Stomach (tissue), 9 donors: ENCODE measurements around the gene LTO1. TPM values are rescaled to one million over a fixed set of nuclear protein-coding genes. Genes with fewer than 3 reads are reported as not detected.

Experiments used
- DNase-seq, 2 donors: peaks; one replicate each; pipeline versions ENCODE4 v3.0.0 to v3.0.0-alpha.2; 2013 to 2019
- H3K27ac ChIP-seq, 5 donors: fragments of 200-600 bp in 4 of 5; sonication (generic) in 4 of 5; one replicate each; pipeline ENCODE4 v1.5.1; 2013 to 2019; ENCODE audit warnings: mild to moderate bottlenecking in 1 of 5, moderate library complexity in 1 of 5
- H3K27me3 ChIP-seq, 3 donors: fragments of 200-600 bp; sonication (generic); one replicate each; pipeline ENCODE4 v1.5.1; 2017 to 2019; ENCODE audit warnings: mixed run types in 1 of 3
- H3K36me3 ChIP-seq, 4 donors: fragments of 200-600 bp; sonication (generic); 1 replicate in 3 of 4; 2 replicates in 1 of 4; pipeline ENCODE4 v1.5.1; 2016 to 2019
- H3K4me1 ChIP-seq, 4 donors: fragments of 200-600 bp; sonication (generic); one replicate each; pipeline ENCODE4 v1.5.1; 2016 to 2019
- H3K4me3 ChIP-seq, 4 donors: fragments of 200-600 bp; sonication (generic) in 3 of 4; one replicate each; pipeline ENCODE4 v1.5.1; 2016 to 2019; ENCODE audit warnings: mild to moderate bottlenecking in 1 of 4
- H3K9me3 ChIP-seq, 4 donors: fragments of 200-600 bp; sonication (generic); one replicate each; pipeline ENCODE4 v1.5.1; 2016 to 2019
- CTCF ChIP-seq, 7 experiments: fragments of 450-650 bp in 4 of 7; fragments of 200-600 bp in 3 of 7; sonication (generic) in 3 of 7; IDR thresholded peaks; one replicate each; pipeline ENCODE4 v1.5.1; 2016 to 2019; ENCODE audit warnings: antibody characterized with exemption in 7 of 7, control low read depth in 2 of 7, mild to moderate bottlenecking in 1 of 7
- EP300 ChIP-seq: sonication (generic); formaldehyde crosslinking; IDR thresholded peaks from one replicate; pipeline ENCODE4 v1.6.1; 2017; ENCODE audit warnings: antibody characterized with exemption
- POLR2A ChIP-seq, 4 donors: fragments of 450-650 bp; IDR thresholded peaks; one replicate each; pipeline ENCODE4 v1.6.1; 2016; ENCODE audit warnings: antibody characterized with exemption in 4 of 4, control low read depth in 2 of 4, mild to moderate bottlenecking in 1 of 4, moderate library complexity in 1 of 4
- POLR2AphosphoS5 ChIP-seq, 3 donors: sonication (generic); formaldehyde crosslinking; IDR thresholded peaks; one replicate each; pipeline ENCODE4 v1.6.1; 2016; ENCODE audit warnings: antibody characterized with exemption in 3 of 3
- WGBS, 5 donors: extraction: QIAGEN DNeasy Blood & Tissue Kit in 3 of 5; methylation state at CpG; one replicate each; pipeline versions ENCODE4 v1.1.5 to v1.1.7; 2013 to 2018; 5-methylcytosine and 5-hydroxymethylcytosine counted together
- intact Hi-C: fragments of 100-400 bp; cut with DNase I; formaldehyde crosslinking; loops from one replicate; pipeline ENCODE4 v1.15.1; 2023; ENCODE audit warnings: low total_unique reads
- polyA plus RNA-seq, 3 donors: library from polyadenylated mRNA; stranded (reverse); fragments of 200-250 nt; gene quantifications; one replicate each; pipeline ENCODE4 v1.2.3, GENCODE V29; 2013
- total RNA-seq, 5 donors: library from RNA; depleted of rRNA; stranded (reverse); fragments of >200 nt; gene quantifications; one replicate each; pipeline versions ENCODE4 v1.1.0 to v1.2.3, GENCODE V29; 2014 to 2016
- donor health status: healthy with polysubstance abuse.
- donor health status: Bipolar disorder and iron deficiency.
- donor health status: healthy.

The LTO1 gene
- total and polyA plus RNA-seq, 8 donors, result 2.3 to 107 (median 23.3) TPM

- H3K9me3 ChIP-seq, result peaks cover 0 to 7% (median 6%) of the 10 kb centered on the region in 4 donors
- 69 to 89% (median 82%) methylated on average over 7 of the region's 7 CpGs for WGBS, 5 donors
- peaks cover 35 to 39% (median 37%) of the 10 kb centered on the region in 4 donors for H3K4me1 ChIP-seq
- H3K27ac ChIP-seq, result no peak overlapping the region
- H3K27me3 ChIP-seq, result peaks cover 8 to 63% (median 32%) of the 10 kb centered on the region in 3 donors
- intact Hi-C loops, result no loop called here
- TF ChIP-seq POLR2A (IDR thresholded peaks at IDR 0.05), result no peak
- no peak for TF ChIP-seq CTCF (IDR thresholded peaks at IDR 0.05)
- TF ChIP-seq EP300, result no peak
- no peak for TF ChIP-seq POLR2AphosphoS5 (IDR thresholded peaks at IDR 0.05)
- H3K36me3 ChIP-seq, result no peaks in the 10 kb centered on the region
- no peak overlapping the region for H3K4me3 ChIP-seq
- no peak for DNase-seq
Observed at GRCh38 chr11:69634590-69634989, 40.6 kb downstream of the LTO1 start.

- Histone ChIP-seq H3K4me3 (no peak overlapping the region), H3K9me3 (peaks cover 0 to 12% (median 8%) of the 10 kb centered on the region in 4 donors), H3K27me3 (peaks cover 8 to 63% (median 27%) of the 10 kb centered on the region in 3 donors), H3K36me3 (no peaks in the 10 kb centered on the region), H3K27ac (no peak overlapping the region), H3K4me1 (peaks cover 29 to 34% (median 32%) of the 10 kb centered on the region in 4 donors)
- intact Hi-C loops, result no loop called here
- TF ChIP-seq POLR2AphosphoS5 (IDR thresholded peaks at IDR 0.05), result no peak
- no peak for TF ChIP-seq CTCF (IDR thresholded peaks at IDR 0.05)
- TF ChIP-seq POLR2A (IDR thresholded peaks at IDR 0.05), result no peak
- no peak for TF ChIP-seq EP300
- WGBS, 5 donors, result 87 to 91% (median 91%) methylated on average over 6 of the region's 6 CpGs
- DNase-seq, result no peak
Observed at GRCh38 chr11:69634069-69634468, 41.1 kb downstream of the LTO1 start.

GRCh38 chr11:69632900-69633299, 42.3 kb downstream of the LTO1 start:
- WGBS, 5 donors, result 89 to 94% (median 90%) methylated on average over 4 of the region's 4 CpGs
- intact Hi-C loops, result no loop called here
- peaks cover 0 to 18% (median 14%) of the 10 kb centered on the region in 4 donors for H3K9me3 ChIP-seq
- peaks cover 8 to 60% (median 19%) of the 10 kb centered on the region in 3 donors for H3K27me3 ChIP-seq
- H3K4me1 ChIP-seq, result peaks cover 19 to 22% (median 20%) of the 10 kb centered on the region in 4 donors
- H3K27ac ChIP-seq, result no peak overlapping the region
- no peak for TF ChIP-seq EP300
- TF ChIP-seq CTCF (IDR thresholded peaks at IDR 0.05), result no peak
- TF ChIP-seq POLR2A (IDR thresholded peaks at IDR 0.05), result no peak
- TF ChIP-seq POLR2AphosphoS5 (IDR thresholded peaks at IDR 0.05), result no peak
- no peak for DNase-seq
- H3K4me3 ChIP-seq, result no peak overlapping the region
- no peaks in the 10 kb centered on the region for H3K36me3 ChIP-seq

- Histone ChIP-seq H3K9me3 (peaks cover 0 to 18% (median 14%) of the 10 kb centered on the region in 4 donors), H3K4me3 (no peak overlapping the region), H3K27me3 (peaks cover 0 to 58% (median 3%) of the 10 kb centered on the region in 3 donors), H3K36me3 (no peaks in the 10 kb centered on the region), H3K27ac (no peak overlapping the region), H3K4me1 (no peaks in the 10 kb centered on the region)
- no peak for DNase-seq
- TF ChIP-seq POLR2AphosphoS5 (IDR thresholded peaks at IDR 0.05), result no peak
- no peak for TF ChIP-seq CTCF (IDR thresholded peaks at IDR 0.05)
- TF ChIP-seq POLR2A (IDR thresholded peaks at IDR 0.05), result no peak
- TF ChIP-seq EP300, result no peak
- WGBS, 5 donors, result 79 to 84% (median 82%) methylated on average over 8 of the region's 8 CpGs
- intact Hi-C loops, result no loop called here
Observed at GRCh38 chr11:69630424-69630823, 44.7 kb downstream of the LTO1 start.
